T-helper 1 cell treated with Interleukin-12 subunit alpha and Interleukin-12 subunit beta and Interleukin-4 antibody, amounts not matched to agents 30 ng/mL and 1 ng/mL, for 36 hours (primary cell): Measurements from ENCODE around the gene NET1. TPM values are rescaled to one million over a fixed set of nuclear protein-coding genes. Genes with fewer than 3 reads are reported as not detected.
"Not testable (repeated sequence)": the region's sequence is repeated elsewhere in the genome, so short reads cannot be mapped to it uniquely, and the experiment has no call there.

Source experiments
- intact Hi-C: fragments of 100-400 bp; cut with micrococcal nuclease; formaldehyde crosslinking; loops from one replicate; pipeline ENCODE4 v1.15.1; 2024
- total RNA-seq: library from RNA; stranded (reverse); gene quantifications from 2 replicates; pipeline ENCODE4 v1.2.3, GENCODE V29; 2022

Gene NET1, protein sequence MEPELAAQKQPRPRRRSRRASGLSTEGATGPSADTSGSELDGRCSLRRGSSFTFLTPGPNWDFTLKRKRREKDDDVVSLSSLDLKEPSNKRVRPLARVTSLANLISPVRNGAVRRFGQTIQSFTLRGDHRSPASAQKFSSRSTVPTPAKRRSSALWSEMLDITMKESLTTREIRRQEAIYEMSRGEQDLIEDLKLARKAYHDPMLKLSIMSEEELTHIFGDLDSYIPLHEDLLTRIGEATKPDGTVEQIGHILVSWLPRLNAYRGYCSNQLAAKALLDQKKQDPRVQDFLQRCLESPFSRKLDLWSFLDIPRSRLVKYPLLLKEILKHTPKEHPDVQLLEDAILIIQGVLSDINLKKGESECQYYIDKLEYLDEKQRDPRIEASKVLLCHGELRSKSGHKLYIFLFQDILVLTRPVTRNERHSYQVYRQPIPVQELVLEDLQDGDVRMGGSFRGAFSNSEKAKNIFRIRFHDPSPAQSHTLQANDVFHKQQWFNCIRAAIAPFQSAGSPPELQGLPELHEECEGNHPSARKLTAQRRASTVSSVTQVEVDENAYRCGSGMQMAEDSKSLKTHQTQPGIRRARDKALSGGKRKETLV
- total RNA-seq = 36.3 and 41.8 TPM in 2 replicates

DNA sequence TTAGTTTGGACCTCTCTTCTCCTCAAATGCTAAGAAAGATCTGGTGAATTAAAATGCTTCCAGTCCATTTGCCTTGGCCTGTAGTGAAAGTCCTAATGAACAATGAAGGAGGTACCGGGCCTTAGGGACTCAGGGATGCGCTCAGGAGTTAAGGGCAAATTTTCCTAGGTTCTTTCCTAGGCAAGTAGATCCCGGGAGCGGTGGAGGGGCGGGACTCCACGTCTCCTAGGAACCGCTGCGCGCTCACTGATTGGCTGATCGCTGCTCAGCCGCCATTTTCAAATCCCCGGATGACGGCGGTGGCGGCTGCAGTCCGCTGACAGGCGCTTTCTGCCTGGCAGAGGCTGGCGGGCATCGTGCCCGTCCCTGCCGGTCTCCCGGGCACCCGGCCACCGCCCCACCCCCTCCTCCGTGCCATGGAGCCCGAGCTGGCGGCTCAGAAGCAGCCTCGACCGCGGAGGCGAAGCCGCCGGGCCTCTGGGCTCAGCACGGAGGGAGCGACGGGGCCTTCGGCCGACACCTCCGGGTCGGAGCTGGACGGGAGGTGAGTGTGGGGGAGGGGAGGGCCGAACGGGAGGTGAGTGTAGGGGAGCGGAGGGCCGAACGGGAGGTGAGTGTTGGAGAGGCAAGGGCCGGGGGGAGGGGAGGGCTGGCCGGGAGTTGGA lies at the start of gene NET1:
Gene NET1 (plus strand): TSS at position 281 of the 665 bp plus-strand sequence. CDS start 136 bp downstream, at position 417.
- intact Hi-C loops = loop anchor here (1.0 to 2.0 kb wide), 4 partner anchors 34 to 318 kb away; partner anchors contain the start of gene AKR1C3

DNA sequence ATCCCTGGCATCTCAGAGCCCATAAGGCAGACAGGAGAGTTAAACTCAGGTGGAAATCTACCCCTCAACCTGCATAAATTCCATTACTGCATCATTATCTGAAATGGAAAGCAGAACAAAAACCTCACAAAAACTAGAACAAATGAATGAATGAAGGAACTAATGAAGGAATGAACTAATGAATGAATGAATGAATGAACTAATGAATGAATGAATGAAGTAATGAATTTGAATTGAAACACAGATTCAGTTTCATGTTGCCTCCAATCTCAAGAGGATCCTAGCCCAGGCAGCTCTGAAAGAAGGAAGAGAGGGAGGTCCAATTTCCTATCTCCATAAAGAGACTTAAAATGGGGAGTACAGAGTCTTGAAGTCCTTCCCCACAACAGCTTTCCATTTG lies 49.5 kb upstream of the NET1 start:
- intact Hi-C loops = no loop called here

DNA sequence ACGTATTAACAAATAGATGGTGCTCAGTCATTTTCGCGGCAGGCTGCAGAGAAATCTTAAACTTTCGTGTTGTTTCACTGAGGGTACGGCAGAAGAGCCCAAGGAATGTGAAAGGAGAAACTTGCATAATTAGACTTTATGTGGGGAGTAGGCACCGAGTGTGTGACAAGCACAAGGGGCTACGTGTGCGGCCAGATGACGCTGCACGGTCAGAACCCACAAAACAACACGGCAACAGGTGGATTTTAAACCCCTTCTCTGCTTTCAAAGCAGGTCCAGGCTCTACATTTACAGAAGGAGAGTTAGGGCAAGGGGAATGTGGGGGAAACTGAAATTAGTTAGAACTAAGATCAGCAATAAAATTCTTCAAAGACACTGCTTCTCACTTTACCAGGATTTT lies 48.0 kb upstream of the NET1 start:
- intact Hi-C loops = no loop called here

DNA sequence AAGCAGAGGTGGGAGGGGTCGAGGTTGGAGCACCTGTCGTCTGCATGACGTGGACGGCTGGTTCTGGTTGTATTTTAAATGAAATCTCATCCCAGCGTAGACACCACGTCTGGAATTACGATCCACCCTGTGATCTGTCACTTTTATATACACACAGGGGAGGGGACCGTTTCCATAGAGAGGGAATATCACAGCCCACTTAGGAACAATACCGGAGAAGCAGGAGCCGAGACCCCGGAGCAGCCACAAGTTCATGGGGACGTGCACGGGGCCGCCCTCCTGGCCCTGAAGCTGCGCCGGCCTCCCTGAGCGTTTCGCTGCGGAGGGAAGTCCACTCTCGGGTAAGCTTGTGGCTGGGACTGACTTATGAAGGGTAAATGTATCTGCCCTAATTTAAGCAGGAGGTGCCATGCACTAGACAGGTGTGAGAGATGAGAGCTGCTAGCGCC lies 47.4 kb upstream of the NET1 start, which contains the start of gene UCN3:
Gene UCN3 (plus strand): TSS at position 77 of the 449 bp plus-strand sequence. CDS start 8,755 bp downstream, outside the sequence.
- intact Hi-C loops = no loop called here

DNA sequence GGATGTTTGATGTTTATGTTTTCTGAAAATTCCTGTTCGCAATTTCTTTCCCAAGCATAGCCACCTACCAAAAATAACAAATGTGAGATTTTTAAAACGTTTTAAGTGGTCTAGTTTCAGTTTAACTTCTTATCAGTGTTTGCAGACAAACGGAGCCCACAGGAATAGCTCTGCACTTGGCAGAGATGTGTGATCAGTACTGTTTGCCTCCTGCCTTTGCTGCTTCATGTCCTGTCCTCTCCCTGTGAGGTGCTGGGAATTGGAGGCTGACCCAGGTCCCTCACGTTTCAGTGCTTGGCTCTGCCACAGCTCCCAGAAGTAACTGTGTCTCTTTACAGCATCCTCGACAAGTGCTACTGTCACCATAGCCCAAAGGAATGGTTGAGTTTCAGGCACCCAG lies 46.4 kb upstream of the NET1 start:
- intact Hi-C loops = no loop called here

DNA sequence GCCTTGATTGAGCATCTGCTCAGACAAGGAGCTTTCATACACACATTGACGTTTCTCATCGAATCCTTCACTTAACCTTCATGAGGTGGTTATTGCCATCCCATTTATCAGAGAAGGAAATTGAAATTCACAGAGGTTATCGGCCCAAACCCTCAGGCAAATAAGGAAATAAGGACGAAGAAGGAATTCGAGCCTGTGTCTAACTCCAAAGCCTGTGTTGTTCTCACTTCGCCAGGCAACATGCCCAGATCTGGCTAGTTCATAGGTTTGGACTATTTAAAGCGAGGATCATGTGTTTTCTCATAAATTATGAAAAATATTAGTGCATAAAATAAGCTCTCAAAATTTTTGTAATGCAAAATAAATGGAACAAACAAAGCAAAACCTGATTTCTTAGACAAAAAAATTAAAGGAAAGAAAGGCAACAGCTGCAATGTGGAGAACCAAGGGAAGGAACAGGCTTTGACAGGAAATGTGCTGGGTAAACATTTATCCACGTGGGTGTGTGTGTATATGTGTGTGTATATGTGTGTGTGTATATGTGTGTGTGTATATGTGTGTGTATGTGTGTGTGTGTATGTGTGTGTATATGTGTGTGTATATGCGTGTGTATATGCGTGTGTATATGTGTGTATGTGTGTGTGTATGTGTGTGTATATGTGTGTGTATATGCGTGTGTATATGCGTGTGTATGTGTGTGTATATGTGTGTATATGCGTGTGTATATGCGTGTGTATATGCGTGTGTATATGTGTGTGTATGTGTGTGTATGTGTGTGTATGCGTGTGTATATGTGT lies 42.8 kb upstream of the NET1 start:
- intact Hi-C loops = no loop called here

DNA sequence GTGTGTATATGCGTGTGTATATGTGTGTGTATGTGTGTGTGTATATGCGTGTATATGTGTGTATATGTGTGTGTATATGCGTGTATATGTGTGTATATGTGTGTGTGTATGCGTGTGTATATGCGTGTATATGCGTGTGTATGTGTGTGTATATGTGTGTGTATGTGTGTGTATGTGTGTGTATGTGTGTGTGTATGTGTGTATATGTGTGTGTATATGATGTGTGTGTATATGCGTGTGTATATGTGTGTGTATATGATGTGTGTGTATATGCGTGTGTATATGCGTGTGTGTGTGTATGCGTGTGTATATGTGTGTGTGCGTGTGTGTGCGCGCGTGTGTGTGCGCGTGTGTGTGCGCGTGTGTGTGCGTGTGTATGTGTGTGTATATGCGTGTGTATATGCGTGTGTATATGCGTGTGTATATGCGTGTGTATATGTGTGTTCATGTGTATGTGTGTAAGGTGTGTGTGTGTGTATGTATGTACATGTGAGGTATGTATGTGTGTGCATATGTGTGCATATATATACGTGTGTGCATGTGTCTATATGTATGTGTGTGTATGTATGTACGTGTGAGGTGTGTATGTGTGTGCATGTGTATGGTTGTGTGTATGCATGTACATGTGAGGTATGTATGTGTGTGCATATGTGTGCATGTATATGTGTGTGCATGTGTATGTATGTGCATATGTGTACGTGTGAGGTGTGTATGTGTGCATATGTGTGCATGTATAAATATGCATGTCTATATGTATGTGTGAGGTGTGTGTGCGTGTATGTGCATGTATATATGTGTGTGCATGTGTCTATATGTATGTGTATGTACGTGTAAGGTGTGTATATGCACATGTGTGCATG lies 41.6 kb upstream of the NET1 start:
- intact Hi-C loops = no loop called here

DNA sequence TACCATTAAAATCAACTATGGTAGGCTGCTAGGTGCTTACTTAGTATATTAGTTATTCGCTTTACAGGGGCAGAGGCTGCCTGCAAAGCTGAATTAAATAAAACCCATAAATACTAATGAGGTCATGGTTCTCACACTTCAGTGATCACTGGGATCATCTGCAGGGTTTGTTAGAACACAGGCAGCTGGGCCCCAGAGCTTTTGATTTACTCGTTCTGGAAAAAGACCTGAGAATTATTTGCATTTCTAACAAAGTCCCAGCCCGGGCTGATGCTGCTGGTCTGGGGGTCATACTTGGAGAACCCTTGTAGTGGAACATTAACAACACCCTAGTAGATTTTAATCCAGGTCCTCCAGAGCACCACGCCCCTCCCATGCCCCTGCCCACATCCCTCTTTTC lies 39.0 kb upstream of the NET1 start:
- intact Hi-C loops = no loop called here

DNA sequence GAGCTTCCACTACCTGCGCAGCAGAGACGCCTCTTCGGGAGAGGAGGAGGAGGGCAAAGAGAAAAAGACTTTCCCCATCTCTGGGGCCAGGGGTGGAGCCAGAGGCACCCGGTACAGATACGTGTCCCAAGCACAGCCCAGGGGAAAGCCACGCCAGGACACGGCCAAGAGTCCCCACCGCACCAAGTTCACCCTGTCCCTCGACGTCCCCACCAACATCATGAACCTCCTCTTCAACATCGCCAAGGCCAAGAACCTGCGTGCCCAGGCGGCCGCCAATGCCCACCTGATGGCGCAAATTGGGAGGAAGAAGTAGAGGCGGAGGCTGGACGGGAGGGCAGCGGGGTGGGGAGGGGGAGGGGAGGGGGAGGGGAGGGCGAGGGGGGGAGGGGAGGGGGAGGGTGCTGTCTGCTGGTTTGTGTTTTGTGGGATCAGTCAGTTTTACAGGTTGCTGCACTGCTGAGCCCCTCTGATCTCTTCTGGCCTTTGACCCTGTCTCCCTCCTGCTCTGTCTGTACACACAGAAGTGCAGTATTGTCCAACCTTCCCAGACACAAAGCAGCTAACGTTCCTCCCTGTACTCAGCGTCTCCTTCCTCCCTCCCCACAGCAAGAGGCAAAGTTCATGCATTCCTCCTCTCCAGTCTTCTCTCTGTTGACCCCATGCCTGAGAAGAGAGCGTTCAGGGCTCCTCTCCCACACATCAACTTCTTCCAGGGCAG lies 38.3 kb upstream of the NET1 start:
- intact Hi-C loops = no loop called here

DNA sequence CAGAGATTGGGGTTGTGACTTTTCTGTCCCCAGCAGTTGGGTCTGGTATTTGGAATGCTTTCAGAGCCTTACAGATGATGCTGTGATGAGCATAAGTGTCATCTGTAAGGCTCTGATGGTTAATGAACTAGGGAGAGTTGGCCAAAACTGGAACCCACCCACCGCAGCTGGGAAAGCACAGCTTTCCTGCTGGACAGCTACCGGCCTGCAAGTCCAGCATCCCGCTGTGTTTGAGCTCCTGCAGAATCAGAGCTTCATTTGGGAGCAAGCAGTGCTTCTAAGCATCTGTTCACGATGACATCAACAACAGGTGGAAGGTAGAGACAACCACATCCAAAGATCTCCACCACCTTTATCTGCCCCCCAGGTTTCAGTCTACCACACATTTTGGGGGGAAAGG lies 35.9 kb upstream of the NET1 start:
- intact Hi-C loops = no loop called here

DNA sequence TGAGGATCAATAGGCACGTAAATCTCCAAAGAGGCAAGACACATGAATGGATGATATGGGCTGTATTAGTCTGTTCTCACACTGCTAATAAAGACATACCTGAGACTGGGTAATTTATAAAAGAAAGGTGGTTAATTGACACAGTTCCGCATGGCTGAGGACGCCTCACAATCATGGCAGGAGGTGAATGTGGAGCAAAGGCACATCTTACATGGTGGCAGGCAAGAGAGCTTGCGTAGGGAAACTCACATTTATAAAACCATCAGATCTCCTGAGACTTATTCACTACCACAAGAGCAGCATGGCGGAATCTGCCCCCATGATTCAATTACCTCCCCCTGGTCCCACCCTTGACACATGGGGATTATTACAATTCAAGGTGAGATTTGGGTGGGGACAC lies 33.2 kb upstream of the NET1 start:
- intact Hi-C loops = not testable (repeated sequence)

DNA sequence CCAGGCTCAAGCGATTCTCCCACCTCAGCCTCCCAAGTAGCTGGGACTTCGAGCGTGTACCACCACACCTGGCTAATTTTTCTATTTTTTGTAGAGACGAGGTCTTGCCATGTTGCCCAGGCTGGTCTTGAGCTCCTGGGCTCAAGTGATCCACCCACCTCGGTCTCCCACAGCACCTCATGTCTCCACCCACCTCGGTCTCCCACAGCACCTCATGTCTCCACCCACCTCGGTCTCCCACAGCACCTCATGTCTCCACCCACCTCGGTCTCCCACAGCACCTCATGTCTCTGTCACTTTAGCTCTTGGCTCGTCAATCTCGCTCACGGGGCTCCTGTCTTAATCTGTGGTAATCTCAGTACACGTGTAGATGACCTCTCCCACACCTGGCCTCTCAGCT lies 32.0 kb upstream of the NET1 start:
- intact Hi-C loops = loop anchor here (5.0 kb wide), 1 partner anchor 168 kb away; no protein-coding TSS in a partner anchor

DNA sequence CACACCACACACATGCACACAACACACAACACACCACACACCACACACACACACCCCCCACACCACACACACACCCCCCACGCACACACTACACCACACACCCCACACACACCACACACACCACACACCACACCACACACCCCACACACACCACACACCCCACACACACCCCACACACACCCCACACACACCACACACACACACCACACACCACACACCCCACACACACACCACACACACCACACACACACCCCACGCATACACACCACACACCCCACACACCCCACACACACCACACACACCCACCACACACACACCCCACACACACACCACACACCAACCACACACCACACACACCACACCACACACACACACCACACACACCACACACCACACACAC lies 31.2 kb upstream of the NET1 start:
- intact Hi-C loops = loop anchor here (5.0 kb wide), 1 partner anchor 169 kb away; no protein-coding TSS in a partner anchor

DNA sequence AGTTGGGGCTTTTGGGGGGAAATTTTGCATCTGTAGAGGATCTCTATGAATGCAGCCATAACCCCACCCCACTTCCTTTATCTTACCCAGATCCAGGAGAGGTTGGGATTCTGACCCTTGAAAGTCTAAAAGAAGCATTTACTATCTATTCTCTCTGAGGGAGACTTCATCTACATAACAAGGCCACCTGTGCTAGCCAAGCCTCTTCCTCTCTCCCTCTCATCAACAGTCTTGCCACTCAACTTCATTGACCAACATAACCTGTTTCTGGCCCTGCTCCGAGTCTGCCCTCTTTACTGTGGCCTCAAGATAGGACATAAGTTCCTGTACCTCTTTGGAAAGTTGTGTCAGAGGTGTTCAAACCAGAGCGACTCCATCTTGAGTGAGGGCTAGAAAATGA lies 27.1 kb upstream of the NET1 start:
- intact Hi-C loops = no loop called here

DNA sequence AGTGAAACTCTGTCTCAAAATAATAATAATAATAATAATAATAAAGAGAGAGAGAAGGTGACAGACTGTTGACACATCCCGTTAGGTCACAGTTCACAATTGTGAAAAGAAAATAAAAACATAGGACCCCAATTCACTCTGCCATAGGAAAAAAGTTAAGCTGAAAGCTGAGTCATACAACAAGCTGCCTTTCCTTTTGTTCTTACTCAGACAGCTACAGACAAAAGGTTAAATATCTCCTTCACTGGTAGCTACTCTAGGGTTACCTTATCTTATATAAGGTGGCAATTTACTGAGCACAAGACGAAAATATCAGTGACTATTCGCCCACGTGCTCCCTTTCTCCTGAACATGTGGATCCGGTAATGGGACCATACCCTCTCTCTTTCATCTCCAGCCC lies 25.2 kb upstream of the NET1 start:
- intact Hi-C loops = no loop called here

DNA sequence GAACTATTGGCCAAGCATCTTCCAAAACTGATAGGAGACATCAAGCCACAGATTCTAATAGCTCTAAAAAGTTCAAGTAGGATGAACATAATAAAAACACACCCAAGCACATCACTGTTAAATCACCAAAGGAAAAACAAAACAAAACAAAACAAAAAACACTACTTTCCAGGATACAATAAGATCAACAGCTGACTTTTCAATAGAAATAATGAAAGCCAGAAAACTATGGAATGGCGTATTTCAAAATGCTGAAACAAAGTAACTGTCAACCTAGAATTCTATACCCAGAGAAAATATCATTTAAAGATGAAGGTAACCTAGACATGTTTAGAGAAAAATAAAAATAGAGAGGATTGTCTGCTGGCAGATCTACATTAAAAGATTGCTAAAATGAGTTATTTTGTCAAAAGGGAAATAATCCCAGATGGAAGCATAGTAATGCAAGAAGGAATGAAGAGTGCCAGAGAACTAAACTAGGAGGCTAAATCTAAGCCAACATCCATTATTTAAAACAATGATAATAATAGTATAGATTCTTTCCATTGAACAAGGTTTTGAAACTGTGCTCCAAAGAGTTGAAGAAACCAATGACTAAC lies 21.7 kb upstream of the NET1 start:
- intact Hi-C loops = no loop called here

DNA sequence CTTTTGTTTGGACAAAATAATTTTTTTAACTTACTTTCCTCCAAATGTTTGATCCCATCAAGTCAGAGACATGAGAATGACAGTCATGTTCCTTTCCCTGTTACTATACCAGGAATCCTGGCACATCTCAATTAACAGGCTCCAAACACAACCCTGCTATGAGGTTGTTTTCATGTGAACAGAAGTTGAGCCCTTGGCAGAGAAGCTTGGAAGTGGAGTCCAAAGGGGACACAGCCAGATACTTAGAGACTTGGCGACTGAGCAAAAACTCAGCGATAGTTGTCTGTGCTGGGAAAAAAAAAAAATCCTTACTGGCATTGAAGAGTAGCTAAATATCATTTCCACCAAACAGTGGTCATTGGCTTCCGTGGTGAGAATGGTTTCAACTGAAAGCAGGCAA lies 20.6 kb upstream of the NET1 start:
- intact Hi-C loops = no loop called here

DNA sequence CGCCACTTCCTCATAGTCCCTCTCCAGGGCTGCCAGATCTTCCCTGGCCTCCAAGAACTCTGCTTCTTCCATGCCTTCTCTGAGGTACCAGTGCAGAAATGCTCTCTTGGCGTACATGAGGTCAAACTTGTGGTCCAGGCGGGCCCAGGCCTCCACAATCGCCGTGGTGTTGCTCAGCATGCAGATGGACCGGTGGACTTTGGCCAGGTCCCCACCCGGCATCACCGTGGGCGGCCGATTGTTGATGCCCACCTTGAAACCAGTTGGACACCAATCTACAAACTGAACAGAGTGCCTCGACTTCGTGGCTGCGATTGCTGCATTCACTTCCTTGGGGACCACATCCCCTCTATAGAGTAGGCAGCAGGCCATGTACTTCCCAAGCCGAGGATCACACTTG lies 18.8 kb upstream of the NET1 start:
- intact Hi-C loops = no loop called here

DNA sequence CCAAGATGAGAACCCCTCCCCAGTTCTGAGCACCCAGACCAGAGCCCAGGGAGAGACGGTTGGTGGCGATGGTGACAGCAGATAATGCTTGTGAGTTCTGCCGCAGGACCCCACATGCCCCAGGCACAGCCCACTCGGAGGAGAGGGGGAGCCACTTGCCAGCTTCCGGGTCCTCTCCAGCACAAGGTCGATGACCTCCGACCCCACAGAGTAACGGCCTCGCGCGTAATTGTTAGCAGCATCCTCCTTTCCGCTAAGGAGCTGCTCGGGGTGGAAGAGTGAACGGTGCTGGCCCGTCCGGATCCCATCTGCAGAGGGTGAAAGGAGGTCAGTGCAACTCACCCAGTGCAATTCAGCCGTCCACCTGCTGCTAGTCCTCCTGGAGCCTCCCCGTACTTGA lies 17.2 kb upstream of the NET1 start:
- intact Hi-C loops = no loop called here
